Kasumi-1 (cell line): Measurements from ENCODE around the gene GRID1.
"Not testable (repeated sequence)": the region's sequence is repeated elsewhere in the genome, so short reads cannot be mapped to it uniquely, and the experiment has no call there.

Source experiments
- DNase-seq, 2 experiments: peaks; one replicate each; lab custom pipeline; 2025; lab: John Stamatoyannopoulos, UW

The GRID1 gene

DNA sequence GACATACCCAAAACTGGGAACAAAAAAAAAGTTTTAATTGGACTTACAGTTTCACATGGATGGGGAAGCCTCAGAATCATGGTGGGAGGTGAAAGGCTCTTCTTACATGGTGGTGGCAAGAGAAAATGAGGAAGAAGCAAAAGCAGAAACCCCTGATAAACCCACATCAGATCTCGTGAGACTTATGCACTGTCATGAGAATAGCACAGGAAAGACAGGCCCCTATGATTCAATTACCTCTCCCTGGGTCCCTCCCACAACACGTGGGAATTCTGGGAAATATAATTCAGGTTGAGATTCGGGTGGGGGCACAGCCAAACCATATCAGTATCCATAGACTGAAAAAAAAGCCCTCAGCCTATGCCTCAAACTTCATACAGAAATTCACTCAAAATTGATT lies 647.2 kb downstream of the GRID1 start:
- no peak for DNase-seq

DNA sequence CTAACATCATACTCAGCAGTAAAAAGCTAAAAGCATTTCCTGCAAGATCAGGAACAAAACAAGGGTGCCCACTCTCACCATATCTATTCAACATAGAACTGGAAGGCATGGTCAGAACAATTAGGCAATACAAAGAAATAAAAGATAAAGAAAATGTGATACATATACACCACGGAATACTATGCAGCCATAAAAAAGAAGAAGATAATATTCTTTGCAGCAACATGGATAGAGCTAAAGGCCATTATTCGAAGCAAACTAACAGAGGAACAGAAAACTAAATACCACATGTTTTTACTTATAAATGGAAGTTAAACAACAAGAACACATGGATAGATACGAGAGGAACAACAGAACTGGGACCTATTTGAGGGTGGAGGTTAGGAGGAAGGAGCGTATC lies 652.7 kb downstream of the GRID1 start:
- no peak for DNase-seq

DNA sequence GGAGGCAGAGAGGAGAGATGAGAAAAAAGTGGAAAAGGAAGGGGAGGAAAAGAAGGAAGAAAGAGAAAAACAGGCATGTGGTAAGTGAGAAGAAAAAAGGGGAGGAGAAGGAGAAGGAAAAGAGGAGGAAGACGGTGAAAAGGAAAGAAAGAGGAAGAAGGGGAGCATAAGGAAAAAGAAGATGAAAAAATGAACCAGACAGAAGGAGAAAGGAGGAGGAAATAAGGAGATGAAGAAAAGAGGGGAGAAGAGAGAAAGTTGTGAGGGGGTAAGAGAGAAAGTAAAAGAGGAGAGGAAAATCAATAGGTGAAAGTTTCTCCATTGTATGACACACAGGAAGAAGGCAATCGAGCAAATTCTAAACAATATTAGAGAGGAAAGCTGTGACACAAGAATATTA lies 663.8 kb downstream of the GRID1 start:
- DNase-seq, result no peak

DNA sequence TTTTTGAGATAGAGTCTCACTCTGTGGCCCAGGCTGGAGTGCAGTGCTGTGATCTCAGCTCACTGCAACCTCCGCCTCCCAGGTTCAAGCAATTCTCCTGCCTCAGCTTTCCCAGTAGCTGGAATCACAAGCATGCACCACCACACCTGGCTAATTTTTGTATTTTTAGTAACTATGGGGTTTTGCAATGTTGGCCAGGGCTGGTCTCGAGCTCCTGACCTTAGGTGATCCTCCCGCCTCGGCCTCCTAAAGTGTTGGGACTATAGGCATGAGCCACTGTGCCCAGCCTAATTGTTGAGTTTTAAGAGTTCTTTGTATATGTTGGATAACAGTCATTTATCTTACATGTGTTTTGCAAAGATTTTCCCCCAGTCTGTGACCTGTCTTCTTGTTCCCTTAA lies 667.5 kb downstream of the GRID1 start:
- not testable (repeated sequence) for DNase-seq

DNA sequence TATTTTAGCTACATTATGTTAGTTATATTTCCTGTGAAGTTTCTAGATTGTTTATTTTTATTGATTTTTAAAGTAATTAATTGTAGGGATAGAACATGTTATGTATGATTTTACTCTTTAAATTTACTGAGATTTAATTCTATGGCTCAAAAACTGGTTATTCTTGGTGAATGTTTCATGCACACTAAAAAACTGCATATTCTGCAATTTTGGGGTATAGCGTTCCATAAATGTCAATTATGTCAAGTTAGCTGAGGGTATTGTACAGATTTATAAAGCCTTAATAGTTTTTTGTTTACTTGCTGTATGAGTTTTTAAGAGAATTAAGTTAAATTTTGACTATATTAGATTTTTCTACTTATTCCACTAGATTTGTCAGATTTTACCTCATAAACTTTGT lies 669.7 kb downstream of the GRID1 start:
- no peak for DNase-seq

DNA sequence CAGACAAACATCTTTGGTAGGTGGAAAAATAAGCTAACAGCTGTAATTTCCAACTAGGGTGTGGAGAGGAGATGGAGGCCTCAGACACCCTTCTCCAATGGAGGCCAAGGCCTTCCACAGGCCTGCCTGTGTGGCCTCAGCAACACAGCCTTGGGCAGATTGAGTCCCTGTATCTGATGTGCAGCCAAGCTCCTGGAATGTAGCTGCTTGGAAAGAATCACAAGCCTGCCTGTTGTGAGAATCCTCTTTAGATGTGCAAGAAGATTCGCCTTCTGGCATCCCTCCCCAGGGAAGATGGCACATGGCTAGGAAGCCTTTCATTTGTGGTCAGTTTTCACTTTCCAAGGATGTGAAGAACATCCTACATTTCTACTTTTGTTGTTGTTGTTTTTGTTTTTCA lies 684.0 kb downstream of the GRID1 start:
- DNase-seq, result no peak

DNA sequence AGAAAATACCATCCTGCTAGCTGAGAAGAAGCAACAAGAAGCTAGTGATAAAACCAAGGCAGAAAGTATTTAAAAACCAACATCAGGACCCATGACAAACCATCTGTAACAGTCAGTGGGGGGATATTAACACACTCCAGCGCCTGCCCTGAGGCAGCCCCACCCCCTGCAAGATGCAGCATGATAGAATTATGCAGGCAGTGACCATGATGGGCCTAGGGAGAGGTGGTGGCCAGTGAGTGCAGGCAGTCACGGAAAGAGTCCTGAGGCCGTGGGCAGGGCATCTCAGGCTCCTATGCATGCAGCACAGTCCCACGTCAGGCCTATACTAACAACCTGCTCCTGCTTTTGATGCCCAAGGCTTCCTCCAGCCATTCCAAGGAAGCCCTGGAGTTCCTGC lies 686.9 kb downstream of the GRID1 start:
- no peak for DNase-seq

DNA sequence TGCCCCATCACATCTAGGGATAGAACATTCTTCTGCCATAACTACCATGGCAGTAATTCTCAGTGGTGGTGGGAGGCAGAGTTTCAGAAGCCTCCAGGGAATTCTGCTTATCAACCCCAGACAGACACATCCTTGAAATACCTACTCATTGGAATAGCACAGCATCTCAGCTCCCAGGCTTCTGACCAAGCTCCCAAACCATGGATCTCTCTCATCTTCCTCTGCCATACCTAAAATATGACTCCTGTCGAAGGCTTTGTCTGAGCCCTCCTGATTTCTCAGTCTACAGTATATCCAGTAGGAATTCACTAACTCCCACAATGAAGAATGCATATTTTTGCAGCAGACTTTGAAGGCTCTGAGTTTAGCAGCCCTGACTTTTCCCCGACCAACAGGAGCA lies 687.5 kb downstream of the GRID1 start:
- DNase-seq, result no peak

DNA sequence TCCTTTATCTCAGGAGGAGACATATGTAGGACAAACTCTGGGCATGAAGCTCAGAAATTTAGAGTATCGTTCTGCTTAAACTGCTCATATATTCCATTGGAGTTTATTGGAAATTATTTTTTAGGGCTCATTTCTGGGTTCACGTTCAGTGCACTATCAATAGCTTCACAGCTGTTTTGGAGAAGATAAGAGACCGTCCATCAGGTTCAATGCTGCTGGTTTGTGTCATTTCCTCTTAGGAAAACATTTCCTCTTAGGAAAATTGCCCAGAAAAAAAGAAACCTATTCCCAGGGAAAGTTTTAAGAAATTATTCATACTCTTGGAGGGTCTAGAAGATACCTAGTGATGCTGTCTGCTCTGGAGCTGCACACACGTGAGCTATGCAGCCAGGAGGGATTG lies 691.7 kb downstream of the GRID1 start:
- no peak for DNase-seq

DNA sequence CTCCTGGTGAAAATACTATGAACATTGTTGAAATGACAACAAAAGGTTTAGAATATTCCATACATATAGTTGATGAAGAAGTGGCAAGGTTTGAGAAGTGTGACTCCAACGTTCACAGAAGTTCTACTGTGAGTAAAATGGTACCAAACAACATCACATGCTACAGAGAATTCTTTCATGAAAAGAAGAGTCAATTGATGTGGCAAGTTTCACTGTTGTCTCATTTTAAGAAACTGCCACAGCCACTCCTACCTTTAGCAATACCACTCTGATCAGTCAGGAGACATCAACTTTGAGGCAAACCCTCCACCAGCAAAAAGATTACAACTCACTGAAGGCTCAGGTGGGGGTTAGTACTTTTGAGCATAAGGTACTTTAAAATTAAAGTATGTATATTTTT lies 693.3 kb downstream of the GRID1 start:
- DNase-seq, result no peak

DNA sequence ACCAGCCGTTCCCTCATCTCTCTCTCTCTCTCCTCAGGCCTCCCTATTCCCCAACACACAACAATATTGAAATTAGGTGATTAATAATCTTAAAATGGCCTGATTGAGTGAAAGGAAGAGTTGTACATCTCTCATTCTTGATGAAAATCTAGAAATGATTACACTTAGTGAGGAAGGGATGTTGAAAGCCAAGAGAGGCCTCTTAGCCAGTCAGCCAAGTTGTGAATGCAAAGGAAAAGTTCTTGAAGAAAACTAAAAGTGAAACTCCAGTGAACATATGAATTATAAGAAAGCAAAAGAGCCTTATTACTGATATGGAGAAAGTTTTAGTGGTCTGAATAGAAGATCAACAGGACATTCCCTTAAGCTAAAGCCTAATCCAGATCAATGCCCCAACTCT lies 695.1 kb downstream of the GRID1 start:
- no peak for DNase-seq

DNA sequence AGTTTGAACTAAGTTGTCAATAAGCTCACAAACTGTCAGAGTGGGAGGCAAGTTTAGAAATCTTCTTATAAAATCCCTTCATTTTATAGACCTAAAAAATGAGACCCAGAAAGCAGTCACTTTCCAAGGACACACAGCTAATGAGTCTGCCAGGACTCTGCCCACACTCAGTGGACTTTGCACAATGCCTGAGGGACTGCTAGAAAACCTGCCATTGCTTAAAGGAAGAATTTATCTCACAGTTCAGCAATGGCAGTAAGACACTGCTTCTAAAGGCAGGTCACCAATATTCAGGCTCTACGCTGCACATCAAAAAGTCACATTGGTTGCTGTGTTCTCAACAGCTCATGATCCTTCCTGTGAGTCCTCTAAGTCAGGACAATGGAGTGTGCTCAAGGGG lies 698.1 kb downstream of the GRID1 start:
- DNase-seq, result no peak

DNA sequence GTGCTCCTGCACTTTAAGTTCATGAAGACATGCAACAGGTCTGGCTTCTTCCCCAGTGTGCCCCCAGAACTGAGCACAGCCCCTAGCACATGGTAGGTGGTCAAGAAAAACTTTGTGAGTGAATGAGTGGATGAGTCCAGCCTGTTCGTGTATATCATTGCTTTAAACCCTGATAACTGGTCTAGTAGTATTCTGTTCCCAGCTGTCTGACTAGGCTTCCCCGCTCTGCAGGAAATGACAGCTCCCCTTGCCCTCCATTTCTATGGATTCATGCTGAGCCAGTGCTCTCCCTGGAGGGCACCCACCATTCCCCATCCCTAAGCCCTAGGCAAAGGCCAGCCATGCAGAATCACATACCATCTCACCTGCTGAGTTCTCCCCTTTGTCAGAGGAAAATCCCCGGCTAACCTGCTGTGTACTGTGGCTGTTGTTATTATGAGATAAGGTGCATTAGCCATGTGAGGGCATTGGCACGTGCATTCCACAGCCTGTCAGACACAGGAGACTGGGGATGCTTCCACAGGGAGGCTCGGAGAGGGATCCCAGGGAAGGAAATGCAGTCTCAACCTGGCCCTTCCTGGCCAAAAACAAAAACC lies 698.9 kb downstream of the GRID1 start:
- no peak for DNase-seq

DNA sequence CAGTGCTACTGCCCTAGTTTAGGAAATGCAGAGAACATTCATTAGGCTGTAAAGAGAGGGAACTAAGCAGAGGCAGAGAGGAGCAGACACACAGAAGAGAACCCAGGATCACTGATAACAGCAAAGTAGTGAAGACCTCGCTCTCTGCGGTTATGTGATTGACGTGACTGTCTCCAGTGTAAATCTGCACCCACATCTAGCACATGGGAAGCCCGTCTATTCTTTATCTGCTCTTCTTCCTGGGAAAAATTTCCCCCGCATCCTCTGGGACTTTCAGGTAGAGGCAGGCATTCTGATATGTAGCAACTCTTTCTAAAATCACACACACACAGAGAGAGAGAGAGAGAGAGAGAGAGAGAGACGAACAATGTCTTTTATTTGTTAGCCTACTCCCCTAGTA lies 699.6 kb downstream of the GRID1 start:
- DNase-seq, result no peak

DNA sequence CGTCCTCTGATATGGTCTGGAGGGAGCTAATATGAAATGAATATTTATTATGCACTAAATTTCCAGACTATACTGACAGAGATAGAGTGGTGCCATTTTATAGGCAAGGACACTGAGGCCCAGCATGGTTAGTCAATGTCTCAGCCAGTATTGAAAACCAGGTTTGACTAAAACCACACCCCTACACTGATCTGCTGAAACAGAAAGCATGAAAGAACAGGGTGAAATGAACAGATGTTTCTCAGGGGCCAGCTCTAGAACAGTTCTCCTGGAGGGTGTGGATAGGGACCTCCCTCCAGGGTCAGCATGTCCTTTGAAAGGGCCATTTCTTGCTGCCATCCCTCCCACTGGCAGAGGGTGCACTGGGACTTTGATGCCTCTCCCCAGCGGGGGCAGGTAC lies 700.5 kb downstream of the GRID1 start:
- DNase-seq, result no peak

DNA sequence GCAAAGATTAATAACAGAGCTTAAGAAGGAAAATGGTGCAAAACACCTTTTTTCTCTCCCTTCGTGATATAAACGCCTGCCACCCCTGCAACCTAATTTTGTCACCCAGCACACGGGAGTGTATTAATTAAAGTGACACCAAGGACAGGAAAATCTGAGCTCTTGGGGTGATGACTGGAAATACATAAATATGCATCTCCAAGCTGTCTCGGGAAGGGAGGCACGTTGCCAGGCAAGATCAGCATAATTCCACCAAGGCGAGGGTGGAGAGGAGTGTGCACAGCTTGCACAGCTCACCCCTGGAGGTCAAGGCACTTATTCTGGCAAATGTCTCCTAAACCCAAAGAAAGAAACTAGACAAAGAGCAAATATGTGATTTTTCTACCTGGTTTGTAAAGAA lies 700.9 kb downstream of the GRID1 start:
- no peak for DNase-seq

DNA sequence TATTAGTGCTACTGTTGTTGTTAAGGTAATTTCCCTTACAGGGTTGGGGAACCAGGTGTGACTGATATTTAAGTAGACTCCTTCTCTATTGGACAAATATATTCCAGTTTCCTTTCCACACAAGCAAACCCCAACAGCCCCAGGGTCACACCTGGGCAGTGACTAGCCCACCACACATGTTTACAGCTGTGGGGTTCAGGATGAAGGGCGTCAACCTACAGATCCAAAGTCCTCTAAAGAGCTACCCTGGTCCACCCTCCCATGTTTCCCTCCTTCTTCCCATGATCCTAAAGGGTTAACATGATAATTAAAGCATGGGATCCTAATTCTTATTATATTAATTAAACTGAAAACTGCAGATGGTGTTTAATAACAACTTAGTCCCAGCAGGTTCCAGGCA lies 701.5 kb downstream of the GRID1 start:
- no peak for DNase-seq

DNA sequence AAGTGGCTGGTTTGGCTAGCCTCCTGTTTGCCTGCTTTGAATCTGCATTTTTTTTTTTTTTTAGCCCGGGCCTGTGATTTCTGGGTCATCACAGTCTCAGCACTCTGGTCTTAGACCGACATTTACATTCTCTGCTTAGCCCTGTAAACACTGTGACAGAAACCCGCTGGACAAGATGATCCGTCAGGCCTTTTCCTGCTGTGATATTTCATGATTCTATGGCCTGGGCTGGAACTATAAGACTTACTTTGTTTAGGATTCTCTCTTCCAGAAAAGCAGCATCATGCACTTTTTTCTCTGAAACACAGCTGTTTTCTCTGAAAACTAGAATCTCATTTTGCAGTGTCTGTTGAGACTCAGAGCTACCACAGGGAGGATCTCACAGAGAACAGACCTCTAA lies 705.5 kb downstream of the GRID1 start:
- no peak for DNase-seq

DNA sequence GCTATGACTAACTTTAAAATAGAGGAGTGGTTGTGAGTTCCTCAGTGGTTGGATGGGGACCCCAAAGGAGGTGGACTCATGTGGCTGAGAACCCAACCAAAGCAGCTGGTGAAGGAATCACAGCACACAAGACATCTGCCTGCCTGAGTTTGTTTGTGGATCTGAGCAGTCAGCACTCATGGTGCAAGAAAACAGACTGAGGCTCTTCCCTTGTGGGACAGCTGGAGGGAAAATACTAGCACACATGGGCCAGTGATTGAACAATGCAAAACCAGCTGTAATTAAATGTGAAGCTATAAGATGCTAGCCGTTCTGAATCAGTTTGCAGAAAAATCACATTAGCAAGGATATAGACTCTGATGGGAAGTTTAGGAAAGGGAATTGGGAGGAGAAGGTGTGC lies 707.3 kb downstream of the GRID1 start:
- DNase-seq, result no peak

DNA sequence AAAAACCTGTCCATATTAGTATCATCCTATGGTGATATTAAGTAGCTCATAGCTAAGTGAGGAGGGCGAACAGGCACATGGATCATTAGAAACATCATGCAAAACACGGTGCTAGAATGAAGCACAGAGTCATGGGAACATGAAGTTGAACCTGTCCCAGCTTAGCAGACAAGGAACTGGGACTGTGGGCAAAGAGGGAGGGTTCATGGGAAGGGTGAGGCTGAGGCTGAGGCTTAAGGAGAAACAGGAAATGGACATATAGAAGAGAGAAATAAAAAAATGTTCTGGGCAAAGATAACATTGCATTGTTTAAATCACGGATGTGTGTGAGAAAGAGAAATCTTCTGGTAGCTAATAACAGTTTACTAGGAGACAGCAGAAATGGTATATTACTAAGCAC lies 708.1 kb downstream of the GRID1 start:
- no peak for DNase-seq

DNA sequence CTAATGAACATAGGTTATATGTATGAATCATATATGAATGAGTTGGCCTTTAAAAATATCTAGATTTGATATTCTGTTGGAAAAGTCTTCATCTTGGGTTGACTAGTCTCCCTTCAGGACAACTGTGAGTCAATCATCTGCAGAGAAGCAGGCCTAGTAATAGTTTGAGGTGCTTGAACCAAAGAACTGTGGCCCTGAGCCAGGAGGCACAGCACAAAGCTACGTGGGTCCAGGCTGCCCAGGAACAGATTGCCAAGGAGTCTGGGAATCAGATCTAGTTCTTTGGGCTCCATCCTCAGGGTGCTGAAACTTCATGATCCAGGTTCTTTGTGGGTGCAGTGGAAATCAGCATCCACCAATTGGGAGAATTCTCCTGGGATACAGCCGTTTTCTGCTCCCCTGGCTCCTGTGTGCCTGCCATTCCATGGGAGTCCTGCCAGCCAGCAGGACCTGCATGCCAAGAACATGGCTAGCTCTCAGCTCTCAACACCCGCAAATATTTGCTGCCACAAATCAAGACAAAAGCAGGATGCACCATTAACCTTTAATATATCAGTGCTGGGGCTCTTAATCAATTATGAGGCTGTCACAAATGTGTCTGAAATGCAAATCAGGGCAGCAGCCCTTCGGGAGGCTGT lies 709.0 kb downstream of the GRID1 start:
- no peak for DNase-seq

DNA sequence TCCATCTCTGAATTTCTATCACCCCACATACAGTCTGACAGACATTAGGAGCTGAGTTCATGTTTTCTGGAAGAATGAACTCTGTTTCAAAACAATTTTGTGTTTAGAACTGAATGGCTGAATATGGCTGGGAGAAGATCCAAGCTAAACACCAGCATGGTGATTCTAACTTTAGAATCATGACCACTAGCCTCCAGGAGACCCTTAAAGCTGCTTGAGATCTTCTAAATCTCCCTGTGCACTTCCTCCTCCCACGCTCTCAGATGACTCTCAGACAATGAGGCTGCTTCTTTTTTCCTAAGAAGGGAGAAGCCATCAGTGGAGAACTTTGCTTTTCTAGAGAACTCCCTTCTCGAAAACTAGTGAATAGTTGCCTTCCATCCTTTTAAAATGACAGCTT lies 711.2 kb downstream of the GRID1 start:
- no peak for DNase-seq

DNA sequence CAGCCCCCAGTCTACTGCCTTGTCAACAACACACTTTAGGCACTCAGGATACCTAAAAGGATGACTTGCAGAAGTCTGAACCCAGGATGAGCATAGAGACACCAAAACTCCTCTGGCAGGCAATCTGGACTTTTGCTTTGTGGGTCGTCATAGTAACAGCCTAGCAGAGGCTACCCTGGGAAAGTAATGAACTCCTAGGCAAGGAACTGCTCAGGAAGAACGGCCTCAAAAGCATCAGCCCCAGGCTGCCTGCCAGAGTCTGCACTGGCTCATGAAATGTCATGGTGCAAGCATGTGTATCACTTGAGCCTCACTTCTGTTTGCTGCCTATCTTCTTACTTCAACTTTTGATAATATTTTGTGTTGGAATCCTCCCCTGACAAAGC lies 715.1 kb downstream of the GRID1 start:
- no peak for DNase-seq

DNA sequence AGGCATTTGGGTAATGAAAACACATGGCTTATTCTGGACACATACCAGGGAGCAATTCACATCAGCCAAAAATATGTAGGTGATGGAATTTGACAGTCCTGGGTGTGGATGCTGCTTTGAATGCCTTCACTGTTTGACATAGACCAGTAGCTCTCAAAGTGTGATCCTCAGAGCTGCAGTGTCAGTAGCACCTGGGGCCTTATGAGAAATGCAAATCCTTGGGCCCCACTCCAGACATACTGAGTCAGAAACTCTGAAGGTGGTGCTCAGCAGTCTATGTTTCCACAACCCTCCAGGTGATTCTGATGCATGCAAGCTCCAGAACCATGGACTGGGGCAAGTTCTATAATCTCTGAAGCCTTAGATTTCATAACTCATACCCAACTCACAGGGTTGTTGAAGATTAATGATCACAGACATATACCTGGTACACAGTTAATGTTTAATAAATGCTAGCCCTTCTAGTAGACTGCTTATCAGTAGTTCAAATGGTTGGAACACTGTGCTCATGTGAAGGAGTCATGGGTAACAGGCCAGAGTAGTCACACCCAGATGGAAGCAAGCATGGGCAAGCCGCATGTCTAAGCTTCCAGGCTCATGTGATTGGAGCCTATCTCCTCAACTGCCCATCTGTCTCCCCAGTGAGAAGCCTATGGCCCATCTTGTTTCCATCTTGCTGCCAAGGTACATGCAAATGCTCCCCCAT lies 715.7 kb downstream of the GRID1 start:
- no peak for DNase-seq
